Omental fat pad (tissue), 4 donors: ENCODE measurements around the gene SFRP5. TPM values are rescaled to one million over a fixed set of nuclear protein-coding genes. Genes with fewer than 3 reads are reported as not detected.

Experiments used
- ATAC-seq: fragments of 150-250 bp; one replicate; pipeline ENCODE4 v1.9.1; 2016; ENCODE audit warnings: mild to moderate bottlenecking, moderate library complexity; ENCODE audit not compliant: low FRiP score
- DNase-seq: peaks from one replicate; pipeline ENCODE4 v3.0.0-alpha.2; 2019; ENCODE audit warnings: low spot score
- CTCF ChIP-seq, 3 donors: fragments of 450-650 bp; IDR thresholded peaks; one replicate each; pipeline ENCODE4 v1.5.1; 2016 to 2017; ENCODE audit warnings: antibody characterized with exemption in 3 of 3, mild to moderate bottlenecking in 3 of 3, moderate library complexity in 2 of 3
- total RNA-seq, 4 donors: library from RNA; depleted of rRNA; stranded (reverse); fragments of >200 nt; gene quantifications; one replicate each; pipeline ENCODE4 v1.1.0, GENCODE V29; 2016

The SFRP5 gene
- total RNA-seq, 4 donors from 2014 or later: 0.56 to 4.1 (median 0.60) TPM; not detected in 1

- no peak for ATAC-seq
- DNase-seq: no peak
- TF ChIP-seq CTCF (IDR thresholded peaks at IDR 0.05): no peak
These were observed 526 bp downstream of the SFRP5 start for GRCh38 chr10:97771055-97771891.

GRCh38 chr10:97770255-97770654 is 1.5 kb downstream of the SFRP5 start:
- ATAC-seq (no peak), DNase-seq (no peak)
- no peak for TF ChIP-seq CTCF (IDR thresholded peaks at IDR 0.05)

DNA sequence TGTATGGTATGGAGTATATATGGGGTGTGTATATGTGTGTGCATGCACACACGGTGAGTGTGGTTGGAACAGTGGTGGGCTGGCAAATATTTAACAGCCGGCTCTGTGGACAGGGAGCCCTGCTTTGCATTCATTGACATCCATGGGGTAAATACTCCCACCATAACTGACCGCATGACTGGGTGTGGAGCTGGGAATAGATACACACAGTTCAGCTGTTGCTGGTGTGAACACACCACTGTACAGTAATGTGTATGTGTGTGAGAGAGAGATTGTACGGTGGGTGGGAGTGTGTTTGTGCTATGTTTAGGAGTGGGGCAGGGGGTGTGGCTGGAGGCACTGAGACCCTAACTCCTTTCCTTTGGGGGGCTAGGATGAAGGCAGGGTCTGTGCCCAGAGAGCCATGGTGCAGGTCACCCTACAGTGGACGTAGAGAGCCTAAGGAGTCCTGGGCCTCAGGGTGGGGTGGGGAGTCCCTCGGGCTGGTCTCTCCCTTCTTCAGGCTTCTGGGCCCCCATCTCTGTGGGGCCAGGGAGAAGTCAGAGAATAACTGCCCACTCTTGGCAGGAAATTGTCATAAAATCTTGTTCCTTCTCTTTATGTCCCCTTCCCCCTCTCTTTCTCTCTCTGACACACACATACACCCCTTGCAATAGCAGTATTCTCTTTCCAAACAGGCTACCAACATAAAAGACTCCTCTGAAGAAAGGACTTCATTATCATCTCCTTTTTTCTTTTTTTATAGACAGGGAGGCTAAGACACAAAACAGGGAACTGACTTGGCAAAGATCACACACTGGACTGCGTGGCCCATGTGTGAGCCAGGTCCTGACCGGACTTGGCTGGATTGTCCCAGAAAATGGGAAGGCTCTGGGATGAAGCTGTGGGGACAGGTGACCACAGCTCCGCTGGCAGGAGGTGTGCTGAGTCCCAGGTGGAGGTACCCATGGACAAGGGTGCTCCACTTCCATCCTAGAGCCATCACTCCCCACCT is 3.2 kb downstream of the SFRP5 start:
- no peak for TF ChIP-seq CTCF (IDR thresholded peaks at IDR 0.05)
- DNase-seq: no peak
- ATAC-seq: no peak

GRCh38 chr10:97766996-97767924 is 4.5 kb downstream of the SFRP5 start:
- ATAC-seq (no peak), DNase-seq (no peak)
- TF ChIP-seq CTCF (IDR thresholded peaks at IDR 0.05): no peak

DNA sequence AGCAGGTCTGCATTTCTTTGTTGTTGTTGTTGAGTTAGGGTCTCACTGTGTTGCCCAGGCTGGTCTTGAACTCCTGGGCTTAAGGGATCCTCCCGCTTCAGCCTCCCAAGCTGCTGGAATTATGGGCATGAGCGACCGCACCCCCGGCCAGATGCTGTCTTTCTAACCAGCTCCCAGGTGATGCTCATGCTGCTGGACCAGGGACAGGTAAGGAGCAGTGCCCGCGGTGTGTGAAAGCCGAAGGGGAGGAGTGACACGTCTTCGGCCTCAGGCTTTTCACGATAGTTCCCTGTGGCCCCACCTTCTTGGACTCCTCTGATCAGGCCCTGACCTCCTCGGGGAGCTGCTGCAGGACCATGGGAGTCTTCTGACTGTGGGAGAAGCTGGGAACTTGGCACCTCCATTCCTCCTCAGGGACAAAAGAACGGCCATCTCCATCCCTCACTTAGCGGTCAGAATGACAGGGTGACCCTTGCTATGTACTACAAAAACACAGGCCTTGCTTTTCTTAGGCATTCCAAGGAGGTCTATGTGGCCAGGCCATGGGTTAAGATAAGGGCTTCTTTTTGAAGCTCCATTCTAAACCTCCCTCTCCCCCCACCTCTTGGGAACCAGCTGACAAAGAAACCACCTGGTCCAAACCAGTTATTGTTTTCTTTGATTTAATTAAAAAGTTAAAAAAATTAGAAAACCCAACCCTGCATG is 5.5 kb downstream of the SFRP5 start:
- no peak for DNase-seq
- TF ChIP-seq CTCF (IDR thresholded peaks at IDR 0.05): no peak
- ATAC-seq: no peak

DNA sequence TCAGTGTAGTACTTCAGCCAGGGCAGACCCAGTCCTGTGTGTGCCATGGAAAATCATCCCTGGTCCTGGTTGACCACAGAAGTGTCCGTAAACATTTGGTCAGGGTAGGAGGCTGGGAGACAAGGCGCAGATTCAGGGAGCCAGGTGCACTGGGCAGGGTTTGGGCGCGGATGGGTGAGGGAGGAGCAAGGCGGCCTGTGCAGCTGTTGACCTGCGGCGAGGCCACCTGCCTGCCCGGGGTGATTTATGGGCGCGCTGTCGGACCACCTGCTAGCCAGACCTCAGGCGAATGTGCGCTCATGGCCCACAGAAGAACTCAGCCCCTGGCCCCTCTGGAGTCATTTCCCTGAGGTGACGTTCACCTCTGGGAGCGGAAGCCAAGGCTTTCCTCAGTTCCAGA is 6.6 kb downstream of the SFRP5 start:
- no peak for ATAC-seq
- TF ChIP-seq CTCF (IDR thresholded peaks at IDR 0.05): no peak
- DNase-seq: no peak
